HG03135 (cell line): ENCODE measurements around the gene TMEM59L.

Source experiments
- ATAC-seq: cut with Tn5 transposase; IDR thresholded peaks from one replicate; pipeline ENCODE4 v1.9.1; 2021; ENCODE audit warnings: mild to moderate bottlenecking, moderate library complexity; ENCODE audit not compliant: unreplicated experiment

Gene TMEM59L

GRCh38 chr19:18656337-18657086, 43.8 kb downstream of the TMEM59L start:
- no peak for ATAC-seq

GRCh38 chr19:18657590-18658365, 45.1 kb downstream of the TMEM59L start:
- no peak for ATAC-seq

- no peak for ATAC-seq
These were observed 45.7 kb downstream of the TMEM59L start for GRCh38 chr19:18658366-18658855.

- ATAC-seq, result no peak
These were observed 46.8 kb downstream of the TMEM59L start for GRCh38 chr19:18659281-18660050.

- ATAC-seq, result no peak
These were observed 47.6 kb downstream of the TMEM59L start for GRCh38 chr19:18660051-18660910.

GRCh38 chr19:18660939-18661670, 48.4 kb downstream of the TMEM59L start:
- no peak for ATAC-seq

GRCh38 chr19:18662972-18663732, 50.5 kb downstream of the TMEM59L start:
- ATAC-seq, result no peak

- no peak for ATAC-seq
These were observed 51.4 kb downstream of the TMEM59L start for GRCh38 chr19:18663940-18664530.

- no peak for ATAC-seq
These were observed 53.1 kb downstream of the TMEM59L start for GRCh38 chr19:18665771-18666202.

- ATAC-seq, result no peak
These were observed 53.6 kb downstream of the TMEM59L start for GRCh38 chr19:18666317-18666716.

GRCh38 chr19:18666784-18667183, 54.1 kb downstream of the TMEM59L start:
- ATAC-seq, result no peak

GRCh38 chr19:18667531-18668251, 55.0 kb downstream of the TMEM59L start:
- no peak for ATAC-seq

- ATAC-seq, result no peak
These were observed 55.6 kb downstream of the TMEM59L start for GRCh38 chr19:18668252-18668631.

- no peak for ATAC-seq
These were observed 56.3 kb downstream of the TMEM59L start for GRCh38 chr19:18668744-18669523.

GRCh38 chr19:18669524-18669817, 56.8 kb downstream of the TMEM59L start:
- no peak for ATAC-seq

- no peak for ATAC-seq
These were observed 57.2 kb downstream of the TMEM59L start for GRCh38 chr19:18669883-18670282.

GRCh38 chr19:18670312-18670711, 57.6 kb downstream of the TMEM59L start:
- no peak for ATAC-seq
